D341Med (cell line): ENCODE measurements around the gene WNK4.
A peak's percentile ranks its signal among the peaks of the same experiment; 100 is the strongest.

Source experiments
- DNase-seq: peaks from one replicate; pipeline ENCODE4 v3.0.0; 2012; ENCODE audit warnings: low spot score

The WNK4 gene

GRCh38 chr17:42797067-42798007, 16.9 kb downstream of the WNK4 start:
- DNase-seq, result no peak

- DNase-seq, result no peak
Observed at GRCh38 chr17:42798011-42798382, 17.6 kb downstream of the WNK4 start.

DNA sequence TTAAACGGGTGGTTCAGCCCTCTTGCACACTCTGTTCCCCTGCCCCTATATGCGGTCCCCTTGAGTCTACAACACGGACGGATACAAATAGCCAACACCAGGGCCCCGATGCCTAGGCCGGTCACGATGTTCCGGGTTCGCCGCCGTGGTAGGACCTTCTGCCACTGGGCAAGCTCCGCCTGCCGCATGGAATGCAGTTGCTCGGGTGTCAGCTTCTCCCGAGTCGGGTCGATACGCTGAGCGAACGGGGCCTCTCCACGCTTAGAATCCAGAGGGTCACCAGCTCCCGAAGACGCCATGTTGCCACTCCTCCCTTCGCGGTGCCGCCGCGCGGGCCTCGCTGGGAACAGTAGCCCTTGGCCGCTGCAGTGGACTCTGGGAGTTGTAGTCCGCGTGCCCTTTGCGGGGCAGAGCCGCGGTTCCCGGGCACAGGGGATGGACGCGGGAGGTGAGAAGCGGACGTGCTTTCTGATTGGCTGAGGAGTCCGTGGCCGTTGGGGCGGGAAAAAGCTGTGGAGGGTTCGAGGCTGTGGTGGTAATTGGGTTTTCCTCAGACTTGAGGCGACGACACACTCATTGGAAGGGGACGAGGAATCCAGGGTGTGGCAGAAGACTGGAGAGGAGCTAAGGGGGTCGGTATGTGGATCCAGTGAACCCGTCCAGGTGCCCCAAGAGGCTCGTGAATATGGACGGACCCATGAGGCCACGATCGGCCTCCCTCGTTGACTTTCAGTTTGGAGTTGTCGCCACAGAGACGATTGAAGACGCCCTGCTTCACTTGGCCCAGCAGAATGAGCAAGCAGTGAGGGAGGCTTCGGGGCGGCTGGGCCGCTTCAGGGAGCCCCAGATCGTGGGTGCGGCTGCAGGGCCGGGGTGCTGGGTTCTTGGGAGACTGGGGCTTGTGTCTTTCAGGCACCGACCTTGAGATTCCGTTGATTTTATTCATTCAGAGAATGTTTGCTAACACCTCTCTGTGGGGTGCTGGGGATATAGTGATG, 18.3 kb downstream of the WNK4 start, which contains the start of the genes CNTD1 and COA3:
TSS of gene CNTD1 (plus strand) at position 479 of the 998 bp plus-strand sequence. CDS start at position 686, 207 bp downstream.
TSS of gene COA3 (minus strand) at position 322 of the 998 bp plus-strand sequence. CDS start at position 299, 23 bp downstream.
- DNase-seq, result peak; percentile 99

GRCh38 chr17:42803074-42803883, 22.9 kb downstream of the WNK4 start:
- no peak for DNase-seq

DNA sequence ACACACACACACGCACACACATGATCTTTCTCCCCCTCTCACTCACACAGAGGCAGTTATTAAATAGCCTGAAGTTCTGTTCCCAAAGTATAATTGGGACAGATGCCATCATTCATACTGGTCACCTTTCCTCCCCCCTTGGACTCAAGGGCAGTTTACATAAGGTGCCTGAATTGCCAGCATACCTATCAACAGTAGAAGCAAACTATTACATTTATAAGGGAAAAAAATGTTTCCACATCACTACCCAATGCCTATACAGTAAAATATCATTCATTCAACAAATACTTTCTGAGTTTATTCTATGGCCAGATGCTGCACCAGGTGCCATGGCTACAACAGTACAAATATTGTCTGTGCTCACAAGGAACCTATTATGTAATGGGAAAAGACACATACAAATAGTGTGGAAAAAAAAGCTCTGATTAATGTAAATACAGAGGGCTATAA, 24.5 kb downstream of the WNK4 start:
- DNase-seq, result no peak

GRCh38 chr17:42806249-42806648, 25.8 kb downstream of the WNK4 start:
- no peak for DNase-seq

- no peak for DNase-seq
Observed at GRCh38 chr17:42809250-42809649, 28.8 kb downstream of the WNK4 start.

- no peak for DNase-seq
Observed at GRCh38 chr17:42814633-42815399, 34.4 kb downstream of the WNK4 start.

DNA sequence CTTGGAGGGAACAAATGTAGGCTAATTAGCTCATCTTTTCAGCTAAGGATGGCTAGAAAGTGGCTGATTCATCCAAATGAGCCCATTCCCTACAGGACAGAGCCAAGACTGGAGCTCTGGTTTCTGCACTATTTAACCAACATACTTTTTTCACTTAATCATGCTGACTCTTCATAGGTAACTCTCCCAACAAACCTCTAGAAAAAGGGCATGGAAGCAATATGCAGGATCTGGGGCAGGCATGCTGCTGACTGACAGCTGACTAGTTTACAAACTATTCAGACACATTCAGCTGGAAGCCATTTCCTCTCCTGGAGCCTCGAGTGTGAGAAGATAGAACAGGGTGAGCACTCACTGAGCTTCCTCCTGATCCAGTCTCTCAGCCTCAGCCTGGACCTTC, 37.5 kb downstream of the WNK4 start:
- no peak for DNase-seq

GRCh38 chr17:42818379-42818778, 38.0 kb downstream of the WNK4 start:
- DNase-seq, result no peak

DNA sequence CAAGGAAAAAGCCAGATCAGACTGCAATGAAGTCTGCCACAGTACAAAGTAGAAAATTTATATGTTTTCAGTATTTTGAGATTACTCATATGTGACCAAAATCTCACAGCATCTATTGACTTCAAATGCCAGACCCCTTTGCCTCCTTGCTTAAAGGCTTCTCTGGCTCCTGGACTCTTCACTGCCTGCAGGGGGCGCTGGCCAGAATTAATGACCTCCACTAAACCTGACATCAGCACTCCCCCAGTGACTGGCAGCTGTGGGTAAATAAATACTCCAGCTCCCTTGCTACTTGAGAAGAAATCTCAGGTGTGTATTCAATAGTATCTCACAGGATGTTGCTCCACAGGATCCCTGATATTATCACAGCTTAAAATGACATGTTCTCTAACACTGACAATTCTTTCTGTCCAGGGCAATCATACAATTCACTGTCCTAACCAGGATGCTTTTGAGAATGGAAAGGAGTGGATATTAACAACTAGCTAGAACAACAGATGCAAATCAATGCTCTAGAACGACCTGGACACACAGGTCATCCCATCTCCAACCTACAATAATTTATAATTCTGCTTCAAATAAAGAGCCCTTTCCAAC, 39.6 kb downstream of the WNK4 start:
- peak; percentile 81 for DNase-seq

GRCh38 chr17:42821176-42821575, 40.8 kb downstream of the WNK4 start:
- no peak for DNase-seq

DNA sequence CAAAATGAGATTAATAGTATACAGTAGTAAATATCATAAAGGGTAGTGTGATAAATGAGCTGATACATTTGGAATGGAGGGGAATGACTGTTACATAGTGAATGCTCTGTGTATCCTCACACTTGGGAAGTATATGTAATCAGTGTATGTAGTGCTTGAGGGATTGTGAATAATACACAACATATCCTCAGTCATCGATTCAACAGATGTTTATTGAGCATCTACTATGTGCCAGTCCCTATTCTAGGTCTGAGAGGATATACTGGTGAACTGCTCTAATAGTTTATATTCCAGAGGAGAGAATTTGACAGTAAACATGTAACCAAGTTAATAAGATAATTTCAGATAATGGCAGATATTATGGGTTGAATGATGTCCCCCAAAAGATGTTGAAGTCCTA, 47.1 kb downstream of the WNK4 start:
- no peak for DNase-seq

GRCh38 chr17:42830971-42831370, 50.6 kb downstream of the WNK4 start:
- DNase-seq, result no peak

DNA sequence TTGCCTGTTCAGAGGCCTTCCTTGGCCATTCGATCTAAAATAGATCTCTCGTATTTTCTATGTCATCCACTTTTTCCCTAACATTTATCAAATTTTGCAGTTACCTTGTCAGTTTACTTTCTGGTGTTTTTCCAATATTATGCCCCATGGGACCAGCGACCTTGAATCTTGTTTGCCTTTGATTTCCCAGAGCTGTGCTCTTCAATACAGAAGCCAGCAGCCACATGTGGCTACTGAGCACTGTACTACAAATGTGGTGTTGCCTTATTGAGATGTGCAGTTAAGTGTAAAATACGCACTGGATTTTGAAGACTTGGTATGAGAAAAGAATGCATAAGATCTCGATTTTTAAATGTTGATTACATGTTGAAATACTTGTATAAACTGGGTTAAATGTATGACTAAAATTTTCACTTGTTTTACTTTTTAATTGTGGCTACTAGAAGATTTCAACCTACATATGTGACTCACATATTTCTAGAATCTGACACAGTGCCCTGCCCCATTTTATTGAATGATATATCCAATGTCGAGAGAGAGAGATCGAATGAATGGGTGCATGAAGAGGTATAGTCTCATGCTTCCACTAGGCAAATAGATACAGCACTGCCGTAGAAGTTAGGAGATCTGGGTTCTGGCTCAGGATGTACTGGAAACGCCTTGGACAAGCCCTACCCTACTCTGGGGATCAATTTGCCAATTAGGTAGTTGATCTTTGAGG, 52.0 kb downstream of the WNK4 start:
- no peak for DNase-seq

DNA sequence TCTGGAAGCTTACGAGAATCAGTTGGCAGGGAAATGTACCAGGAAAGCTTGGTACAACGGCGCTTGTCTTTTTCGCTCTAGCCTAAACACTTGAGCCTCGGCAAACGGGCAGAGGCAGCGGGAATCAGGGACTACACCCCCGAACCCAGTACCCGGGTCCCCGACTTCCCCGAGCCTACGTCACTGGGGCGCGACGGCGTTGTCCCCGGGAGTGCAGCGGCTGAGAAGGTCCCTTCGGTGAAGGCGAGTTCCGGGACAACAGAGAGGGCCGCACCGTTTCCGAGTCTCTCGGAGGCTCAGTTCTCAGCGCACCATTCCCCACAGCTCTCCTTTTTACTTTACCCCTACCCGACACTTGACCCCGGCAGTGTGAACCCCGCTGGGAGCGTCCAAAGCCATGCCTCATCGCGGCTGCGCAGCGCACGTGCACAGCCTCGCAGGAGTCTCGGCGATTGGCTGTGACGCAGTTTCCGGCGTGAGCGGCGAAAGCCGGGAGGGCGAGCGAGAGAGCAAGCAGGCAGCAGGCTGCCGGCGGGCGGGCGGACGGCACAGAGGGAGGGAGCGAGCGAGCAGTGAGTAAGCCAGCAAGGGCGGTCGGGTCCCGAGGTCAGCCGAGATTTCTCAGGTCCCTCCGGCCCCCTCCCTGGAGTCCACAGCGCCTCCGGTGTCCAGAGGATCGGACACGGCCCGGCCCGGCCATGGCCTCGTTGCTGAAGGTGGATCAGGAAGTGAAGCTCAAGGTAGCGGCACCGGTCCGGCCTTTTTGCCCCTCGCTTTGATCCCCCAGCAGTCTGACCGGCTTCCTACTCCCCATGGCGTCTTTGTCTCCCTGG, 52.7 kb downstream of the WNK4 start, which contains the start of gene PSME3:
TSS of gene PSME3 (plus strand) at position 464 of the 833 bp plus-strand sequence. CDS start at position 699, 235 bp downstream.
- DNase-seq, result peak; percentile 99

- DNase-seq, result no peak
Observed at GRCh38 chr17:42833767-42834422, 53.5 kb downstream of the WNK4 start.

- no peak for DNase-seq
Observed at GRCh38 chr17:42835732-42836131, 55.3 kb downstream of the WNK4 start.
